Measurements from ENCODE around the gene PDCD2L. TPM values are rescaled to one million over a fixed set of nuclear protein-coding genes. Genes with fewer than 3 reads are reported as not detected.

Gene PDCD2L
- total and polyA plus RNA-seq, 2 of the 8 experiments (the other 6 are each of a cell fraction or from before 2014, with no cell fraction given), result 51.5 to 78.1 TPM

DNA sequence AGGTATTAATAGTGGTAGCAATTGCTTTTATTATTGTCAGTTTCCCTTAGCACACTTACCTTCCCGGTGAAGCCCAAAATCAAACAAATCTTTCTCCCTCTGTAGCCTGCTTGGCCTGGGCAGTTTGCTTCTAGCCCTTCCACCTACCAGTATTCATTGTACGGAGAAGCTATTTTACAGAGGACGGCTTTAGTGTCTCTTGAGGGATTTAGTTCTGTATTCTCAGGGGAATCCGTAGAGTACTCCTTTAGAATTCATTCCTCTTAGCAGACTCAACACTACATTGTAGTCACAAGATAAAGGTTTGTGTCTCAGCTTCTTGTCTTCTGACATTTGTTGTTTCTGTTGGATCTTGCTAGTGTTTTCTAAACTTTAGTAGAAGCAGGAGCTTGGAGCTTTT lies 53.2 kb downstream of the PDCD2L start:
- no peak overlapping the region for H3K23ac ChIP-seq (ENCODE audit: insufficient read length)
- H4K8ac ChIP-seq (ENCODE audit: extremely low read depth, insufficient read depth, low read length), result no peak overlapping the region
- no peak overlapping the region for H3K4me2 ChIP-seq (ENCODE audit: insufficient read depth in 1 of 2, low read depth in 2 of 2, low read length in 2 of 2)
- H3K4me1 ChIP-seq (replicated peaks in 1 of 4; ENCODE audit: control insufficient read depth in 3 of 4, insufficient read depth in 4 of 4, low read length in 3 of 4), result no peaks in the 10 kb centered on the region
- H2BK5ac ChIP-seq (ENCODE audit: low read depth, low read length), result no peak overlapping the region
- H3K18ac ChIP-seq (ENCODE audit: extremely low read depth, low read length), result no peak overlapping the region
- no peak overlapping the region for H3K56ac ChIP-seq (replicated peaks; ENCODE audit: insufficient read length, low read depth, low read length)
- no peak overlapping the region for H2BK20ac ChIP-seq (ENCODE audit: low read length)
- POLR2A ChIA-PET (ENCODE audit: partially characterized antibody), result interaction anchor here (0.7 to 1.5 kb wide), 4 partner anchors 9 to 34 kb away, joined by 3 to 5 read pairs (median 3); partner anchors contain the start of gene UBA2
- H4K5ac ChIP-seq (ENCODE audit: insufficient read length, low read depth, low read length), result no peak overlapping the region
- H4K91ac ChIP-seq (replicated peaks; ENCODE audit: insufficient read length, low read length), result no peak overlapping the region
- no peak overlapping the region for H2BK12ac ChIP-seq (ENCODE audit: low read depth, low read length)
- H2AK5ac ChIP-seq (ENCODE audit: low read depth, low read length), result no peak overlapping the region
- H3K14ac ChIP-seq (ENCODE audit: insufficient read length), result no peak overlapping the region
- H3K9ac ChIP-seq (replicated peaks in 1 of 4; ENCODE audit: extremely low read depth in 1 of 4, low read depth in 3 of 4, low read length in 3 of 4), result no peak overlapping the region
- H2BK120ac ChIP-seq (replicated peaks; ENCODE audit: low read depth, low read length), result no peak overlapping the region
- H2AFZ ChIP-seq (ENCODE audit: low read length), result no peak overlapping the region
- H4K20me1 ChIP-seq (replicated peaks in 1 of 2; ENCODE audit: control insufficient read depth in 1 of 2, insufficient read depth in 2 of 2, low read length in 2 of 2), result peaks cover 0 to 7% of the 10 kb centered on the region in 2 experiments
- no peaks in the 10 kb centered on the region for H3K27me3 ChIP-seq (replicated peaks in 1 of 4; ENCODE audit: control insufficient read depth in 3 of 4, extremely low read depth in 1 of 4, insufficient read depth in 3 of 4, low read length in 3 of 4)
- H3K4ac ChIP-seq (replicated peaks; ENCODE audit: insufficient read length, low read depth, low read length), result no peak overlapping the region
- peaks cover 0 to 57% of the 10 kb centered on the region in 2 experiments; a peak in 3 of 4 replicates for H3K79me2 ChIP-seq (ENCODE audit: control insufficient read depth in 1 of 2, insufficient read depth in 2 of 2, low read length in 2 of 2)
- TF ChIP-seq KDM5A (IDR thresholded peaks at IDR 0.05; ENCODE audit: low read length) (no peak), TBP (IDR thresholded peaks at IDR 0.05; ENCODE audit: low read depth, low read length) (no peak), ZNF274 (IDR thresholded peaks at IDR 0.05; ENCODE audit: borderline replicate concordance, extremely low read depth, low read length) (no peak), MAFK (IDR thresholded peaks at IDR 0.05; ENCODE audit: low read depth, low read length) (no peak), RAD21 (IDR thresholded peaks at IDR 0.05 in 1 of 2, conservative IDR thresholded peaks at IDR 0.05 in 1 of 2; ENCODE audit: low read depth in 2 of 2, low read length in 2 of 2) (no peak), CTCF (IDR thresholded peaks at IDR 0.05; ENCODE audit: control extremely low read depth in 1 of 3, insufficient read depth in 1 of 3, low read depth in 1 of 3, low read length in 3 of 3) (no peak), EGR1 (IDR thresholded peaks at IDR 0.05; ENCODE audit: borderline replicate concordance, low read depth, low read length) (no peak)
- peaks cover 11% of the 10 kb centered on the region for H3K79me1 ChIP-seq (ENCODE audit: low read depth, low read length)
- H2BK15ac ChIP-seq (ENCODE audit: low read length), result no peak overlapping the region
- no peak for FAIRE-seq
- CTCF ChIA-PET (ENCODE audit: partially characterized antibody), result interaction anchor here (1.1 to 1.3 kb wide), 2 partner anchors 14 to 24 kb away, joined by 3 read pairs; partner anchors contain the start of gene WTIP
- peaks cover 29 to 88% (median 66%) of the 10 kb centered on the region in 4 experiments for H3K36me3 ChIP-seq (ENCODE audit: control insufficient read depth in 2 of 4, insufficient read depth in 4 of 4, low read length in 3 of 4)
- no peak overlapping the region for H3K27ac ChIP-seq (ENCODE audit: low read depth, low read length)
- DNase-seq (ENCODE audit: low read depth in 1 of 2, low spot score in 2 of 2), result no peak
- H3K4me3 ChIP-seq (ENCODE audit: extremely low read depth in 1 of 4, insufficient read depth in 2 of 4, low read depth in 3 of 4, low read length in 4 of 4), result no peak overlapping the region
- no peaks in the 10 kb centered on the region for H3K23me2 ChIP-seq (ENCODE audit: low read depth, low read length)
- WGBS, 2 experiments (ENCODE audit: extremely low coverage in 1 of 2, insufficient coverage in 1 of 2, insufficient read length in 1 of 2, insufficient replicate concordance in 2 of 2, low coverage in 1 of 2, low lambda C conversion rate in 2 of 2, missing lambda C conversion rate in 1 of 2), result 98% methylated on average over 3 of the region's 4 CpGs; no CpG with 5 or more reads in 1 of the 2 experiments
- H3K9me3 ChIP-seq (ENCODE audit: insufficient read depth in 2 of 2, low read depth in 1 of 2, low read length in 1 of 2), result no peaks in the 10 kb centered on the region
